Vagina (tissue), 2 donors: Measurements from ENCODE around the gene HSBP1L1. TPM values are rescaled to one million over a fixed set of nuclear protein-coding genes. Genes with fewer than 3 reads are reported as not detected.

Experiments used
- DNase-seq, 2 donors: peaks; one replicate each; pipeline ENCODE4 v3.0.0-alpha.2; 2017; ENCODE audit errors: extremely low spot score in 2 of 2
- H3K27ac ChIP-seq: fragments of 200-600 bp; sonication (generic); one replicate; pipeline ENCODE4 v1.5.1; 2019
- H3K27me3 ChIP-seq: fragments of 200-600 bp; sonication (generic); one replicate; pipeline ENCODE4 v1.5.1; 2019
- H3K36me3 ChIP-seq, 2 donors: fragments of 200-600 bp; sonication (generic); one replicate each; pipeline ENCODE4 v1.5.1; 2017 to 2019
- H3K4me1 ChIP-seq: fragments of 200-600 bp; sonication (generic); one replicate; pipeline ENCODE4 v1.5.1; 2019
- H3K4me3 ChIP-seq, 2 donors: fragments of 200-600 bp; sonication (generic); 1 replicate in 1 of 2; 2 replicates in 1 of 2; pipeline ENCODE4 v1.5.1; 2016 to 2019
- H3K9me3 ChIP-seq: fragments of 200-600 bp; sonication (generic); one replicate; pipeline ENCODE4 v1.5.1; 2019
- CTCF ChIP-seq, 3 experiments: fragments of 450-650 bp in 2 of 3; fragments of 200-600 bp in 1 of 3; sonication (generic) in 1 of 3; IDR thresholded peaks; one replicate each; pipeline ENCODE4 v1.5.1; 2017 to 2019; ENCODE audit warnings: antibody characterized with exemption in 3 of 3, mild to moderate bottlenecking in 2 of 3, moderate library complexity in 2 of 3
- POLR2A ChIP-seq, 2 donors: fragments of 450-650 bp; IDR thresholded peaks; one replicate each; pipeline ENCODE4 v1.6.1; 2017; ENCODE audit warnings: antibody characterized with exemption in 2 of 2, mild to moderate bottlenecking in 2 of 2, moderate library complexity in 2 of 2
- POLR2AphosphoS5 ChIP-seq, 2 donors: sonication (generic); formaldehyde crosslinking; IDR thresholded peaks; one replicate each; pipeline ENCODE4 v1.9.0; 2017; ENCODE audit warnings: antibody characterized with exemption in 2 of 2, mild to moderate bottlenecking in 2 of 2, low read depth in 1 of 2; ENCODE audit not compliant: insufficient read depth in 1 of 2
- intact Hi-C: fragments of 100-400 bp; cut with DNase I; formaldehyde crosslinking; loops from one replicate; pipeline ENCODE4 v1.15.1; 2023
- total RNA-seq: library from RNA; depleted of rRNA; stranded (reverse); fragments of >200 nt; gene quantifications from one replicate; pipeline ENCODE4 v1.2.3, GENCODE V29; 2016

HSBP1L1 gene
- total RNA-seq, 1 donor from 2014 or later, result 32.2 TPM

- peaks cover 0 to 32% of the 10 kb centered on the region in 2 donors for H3K36me3 ChIP-seq
- DNase-seq, result no peak
Observed at GRCh38 chr18:79935098-79935480, 29.4 kb upstream of the HSBP1L1 start.

GRCh38 chr18:79935499-79935898 is 28.9 kb upstream of the HSBP1L1 start:
- H3K27ac ChIP-seq, result no peak overlapping the region

More at GRCh38 chr18:79935098-79935480, 29.4 kb upstream of the HSBP1L1 start:
- H3K4me1 ChIP-seq, result peaks cover 7% of the 10 kb centered on the region
- intact Hi-C loops, result no loop called here
- TF ChIP-seq CTCF (IDR thresholded peaks at IDR 0.05), result no peak
- no peak for TF ChIP-seq POLR2AphosphoS5 (IDR thresholded peaks at IDR 0.05; ENCODE audit: insufficient read depth in 1 of 2, low read depth in 1 of 2)
- no peak for TF ChIP-seq POLR2A (IDR thresholded peaks at IDR 0.05)
- H3K9me3 ChIP-seq, result peaks cover 19% of the 10 kb centered on the region
- no peak overlapping the region for H3K27ac ChIP-seq
- H3K27me3 ChIP-seq, result no peaks in the 10 kb centered on the region
- no peak overlapping the region for H3K4me3 ChIP-seq

GRCh38 chr18:79935925-79936324 is 28.5 kb upstream of the HSBP1L1 start:
- peaks cover 9% of the 10 kb centered on the region for H3K4me1 ChIP-seq
- intact Hi-C loops, result no loop called here
- H3K27ac ChIP-seq, result no peak overlapping the region
- TF ChIP-seq POLR2AphosphoS5 (IDR thresholded peaks at IDR 0.05; ENCODE audit: insufficient read depth in 1 of 2, low read depth in 1 of 2) (no peak), POLR2A (IDR thresholded peaks at IDR 0.05) (no peak), CTCF (IDR thresholded peaks at IDR 0.05) (no peak)
- H3K9me3 ChIP-seq, result peaks cover 17% of the 10 kb centered on the region
- no peak for DNase-seq
- H3K4me3 ChIP-seq, result no peak overlapping the region
- no peaks in the 10 kb centered on the region for H3K27me3 ChIP-seq
- H3K36me3 ChIP-seq, result peaks cover 0 to 32% of the 10 kb centered on the region in 2 donors

More at GRCh38 chr18:79935499-79935898, 28.9 kb upstream of the HSBP1L1 start:
- H3K36me3 ChIP-seq, result peaks cover 0 to 32% of the 10 kb centered on the region in 2 donors
- peaks cover 7% of the 10 kb centered on the region for H3K4me1 ChIP-seq
- intact Hi-C loops, result no loop called here
- H3K4me3 ChIP-seq, result no peak overlapping the region
- H3K9me3 ChIP-seq, result peaks cover 19% of the 10 kb centered on the region
- no peaks in the 10 kb centered on the region for H3K27me3 ChIP-seq
- TF ChIP-seq CTCF (IDR thresholded peaks at IDR 0.05), result no peak
- no peak for TF ChIP-seq POLR2AphosphoS5 (IDR thresholded peaks at IDR 0.05; ENCODE audit: insufficient read depth in 1 of 2, low read depth in 1 of 2)
- TF ChIP-seq POLR2A (IDR thresholded peaks at IDR 0.05), result no peak
- DNase-seq, result no peak

- H3K9me3 ChIP-seq, result peaks cover 12% of the 10 kb centered on the region
- H3K27me3 ChIP-seq, result no peaks in the 10 kb centered on the region
- no peak for TF ChIP-seq CTCF (IDR thresholded peaks at IDR 0.05)
- TF ChIP-seq POLR2AphosphoS5 (IDR thresholded peaks at IDR 0.05; ENCODE audit: insufficient read depth in 1 of 2, low read depth in 1 of 2), result no peak
- no peak for TF ChIP-seq POLR2A (IDR thresholded peaks at IDR 0.05)
- peaks cover 0 to 39% of the 10 kb centered on the region in 2 donors for H3K36me3 ChIP-seq
- H3K4me1 ChIP-seq, result peaks cover 17% of the 10 kb centered on the region
- H3K27ac ChIP-seq, result no peak overlapping the region
- intact Hi-C loops, result no loop called here
- no peak for DNase-seq
- H3K4me3 ChIP-seq, result no peak overlapping the region
Observed at GRCh38 chr18:79936641-79937040, 27.8 kb upstream of the HSBP1L1 start.

GRCh38 chr18:79937103-79937860 is 27.2 kb upstream of the HSBP1L1 start:
- H3K4me1 ChIP-seq, result peaks cover 23% of the 10 kb centered on the region
- no peak overlapping the region for H3K27ac ChIP-seq
- H3K36me3 ChIP-seq, result peaks cover 0 to 44% of the 10 kb centered on the region in 2 donors
- no peaks in the 10 kb centered on the region for H3K27me3 ChIP-seq
- H3K9me3 ChIP-seq, result peaks cover 8% of the 10 kb centered on the region
- TF ChIP-seq POLR2A (IDR thresholded peaks at IDR 0.05), result no peak
- TF ChIP-seq POLR2AphosphoS5 (IDR thresholded peaks at IDR 0.05; ENCODE audit: insufficient read depth in 1 of 2, low read depth in 1 of 2), result no peak
- no peak for TF ChIP-seq CTCF (IDR thresholded peaks at IDR 0.05)
- intact Hi-C loops, result no loop called here
- DNase-seq, result no peak
- H3K4me3 ChIP-seq, result no peak overlapping the region
